Endothelial cell of umbilical vein (primary cell): ENCODE results near the gene GULP1. TPM values are rescaled to one million over a fixed set of nuclear protein-coding genes. Genes with fewer than 3 reads are reported as not detected.

Experiments used
- BruUV-seq: library from RNA; stranded (reverse); fragments of 400-500 nt; replicated peaks from 2 replicates; lab custom pipeline; 2021; lab: Mats Ljungman, UMichigan
- CTCF ChIA-PET: fragments of 300-600, 350-600 bp; sonication (Branson Sonifier 250); formaldehyde crosslinking; loops from one replicate; lab custom pipeline; 2021; ENCODE audit warnings: antibody characterized with exemption, inconsistent platforms; lab: Charles Lee
- POLR2A ChIA-PET: fragments of 300-600, 350-600 bp; sonication (Branson Sonifier 250); formaldehyde crosslinking; loops from one replicate; lab custom pipeline; 2021; ENCODE audit warnings: antibody characterized with exemption, inconsistent platforms; lab: Charles Lee
- DNase-seq: peaks from one replicate; pipeline ENCODE4 v3.0.0-alpha.2; 2011; ENCODE audit warnings: low read depth, low spot score
- FAIRE-seq: peaks from 2 replicates; lab custom pipeline; 2011; peaks lifted over from hg19 to GRCh38; lab: Jason Lieb, UNC
- H2AFZ ChIP-seq: 2 replicates; pipeline ENCODE4 v1.6.0; 2012; ENCODE audit warnings: low read depth, low read length, control low read depth, inconsistent platforms
- H3K27ac ChIP-seq: 2 replicates; pipeline ENCODE4 v1.5.1; 2011; ENCODE audit warnings: low read depth, mild to moderate bottlenecking, control low read depth, low read length, moderate library complexity; ENCODE audit not compliant: insufficient read depth
- H3K27me3 ChIP-seq, 2 experiments: 2 replicates each; pipeline versions ENCODE4 v1.6.0 to v1.6.1; 2011; ENCODE audit warnings: low read length in 2 of 2, mixed read lengths in 1 of 2; ENCODE audit not compliant: control insufficient read depth in 2 of 2, insufficient read depth in 2 of 2
- H3K36me3 ChIP-seq, 2 experiments: 2 replicates in 1 of 2; 3 replicates in 1 of 2; pipeline ENCODE4 v1.5.1; 2011; ENCODE audit warnings: low read length in 2 of 2, mild to moderate bottlenecking in 1 of 2, moderate library complexity in 1 of 2; ENCODE audit not compliant: control insufficient read depth in 2 of 2, insufficient read depth in 2 of 2; ENCODE audit errors: extremely low read depth in 1 of 2
- H3K4me1 ChIP-seq: 3 replicates; pipeline ENCODE4 v1.5.1; 2011; ENCODE audit warnings: mild to moderate bottlenecking, low read length; ENCODE audit not compliant: control insufficient read depth, insufficient read depth; ENCODE audit errors: extremely low read depth
- H3K4me2 ChIP-seq: 2 replicates; pipeline ENCODE4 v1.6.1; 2011; ENCODE audit warnings: low read length, control low read depth, mixed read lengths; ENCODE audit not compliant: insufficient read depth
- H3K4me3 ChIP-seq, 3 experiments: fragments of 200-600 bp in 1 of 3; sonication (generic), shearing (Covaris generic) in 1 of 3; replicated peaks in 1 of 3; 2 replicates each; pipeline ENCODE4 v1.5.1; 2011 to 2016; ENCODE audit warnings: control low read depth in 3 of 3, low read length in 3 of 3, mild to moderate bottlenecking in 2 of 3, inconsistent platforms in 1 of 3, low read depth in 1 of 3, moderate library complexity in 1 of 3; ENCODE audit not compliant: insufficient read depth in 1 of 3
- H3K79me2 ChIP-seq: 2 replicates; pipeline ENCODE4 v1.6.0; 2012; ENCODE audit warnings: low read length, inconsistent platforms; ENCODE audit not compliant: control insufficient read depth, insufficient read depth
- H3K9ac ChIP-seq: replicated peaks from 2 replicates; pipeline ENCODE3; 2011; ENCODE audit warnings: low read length, control low read depth; ENCODE audit not compliant: insufficient read depth; ENCODE audit errors: extremely low read depth
- H3K9me1 ChIP-seq: replicated peaks from 3 replicates; pipeline ENCODE4 v1.6.0; 2011; ENCODE audit warnings: mild to moderate bottlenecking, low read length; ENCODE audit not compliant: control insufficient read depth, insufficient read depth; ENCODE audit errors: extremely low read depth
- H3K9me3 ChIP-seq: replicated peaks from 2 replicates; pipeline ENCODE4 v1.5.1; 2012; ENCODE audit warnings: low read length, inconsistent platforms; ENCODE audit not compliant: control insufficient read depth, insufficient read depth
- H4K20me1 ChIP-seq: replicated peaks from 2 replicates; pipeline ENCODE3; 2011; ENCODE audit warnings: mild to moderate bottlenecking, low read length; ENCODE audit not compliant: control insufficient read depth, insufficient read depth; ENCODE audit errors: extremely low read depth
- CTCF ChIP-seq, 2 donors: IDR thresholded peaks; 1 replicate in 1 of 2; 2 replicates in 1 of 2; pipeline ENCODE4 v1.5.1; 2011; ENCODE audit warnings: low read length in 2 of 2, mild to moderate bottlenecking in 2 of 2, moderate library complexity in 2 of 2, control low read depth in 1 of 2, inconsistent platforms in 1 of 2, low read depth in 1 of 2; ENCODE audit not compliant: insufficient read depth in 1 of 2; ENCODE audit errors: extremely low read depth in 1 of 2
- EZH2 ChIP-seq: IDR thresholded peaks from 2 replicates; pipeline ENCODE4 v1.6.1; 2012; ENCODE audit warnings: borderline replicate concordance, low read depth, mild to moderate bottlenecking, moderate library complexity, low read length, inconsistent platforms; ENCODE audit not compliant: severe bottlenecking
- FOS ChIP-seq: IDR thresholded peaks from 2 replicates; pipeline ENCODE4 v1.6.1; 2011; ENCODE audit warnings: mild to moderate bottlenecking, low read length, moderate library complexity, borderline replicate concordance; ENCODE audit not compliant: insufficient read depth
- GATA2 ChIP-seq: IDR thresholded peaks from 2 replicates; pipeline ENCODE4 v1.7.0; 2011; ENCODE audit warnings: low read depth, mild to moderate bottlenecking, moderate library complexity, mixed read lengths, low read length; ENCODE audit not compliant: insufficient read length, insufficient read depth
- JUN ChIP-seq: IDR thresholded peaks from 2 replicates; pipeline ENCODE4 v1.6.1; 2011; ENCODE audit warnings: borderline replicate concordance, low read depth; ENCODE audit not compliant: insufficient read length, insufficient read depth
- MYC ChIP-seq: IDR thresholded peaks from one replicate; pipeline ENCODE4 v1.6.1; 2011; ENCODE audit warnings: mild to moderate bottlenecking, low read depth, low read length
- POLR2A ChIP-seq: IDR thresholded peaks from 2 replicates; pipeline ENCODE4 v1.6.1; 2012; ENCODE audit warnings: low read depth, mild to moderate bottlenecking, control low read depth, low read length
- POLR2AphosphoS5 ChIP-seq: IDR thresholded peaks from 2 replicates; pipeline ENCODE4 v1.6.1; 2012; ENCODE audit warnings: low read depth, mild to moderate bottlenecking, control low read depth, low read length, moderate library complexity; ENCODE audit not compliant: insufficient read depth
- dilution Hi-C: fragments of 300-500 bp; cut with MboI; formaldehyde crosslinking; loops from one replicate; pipeline ENCODE4 v1.15.0; 2019; ENCODE audit warnings: low sequenced_read_pairs; ENCODE audit not compliant: extremely low pct_ligation_motif_present
- intact Hi-C: fragments of 100-400 bp; cut with micrococcal nuclease; formaldehyde crosslinking; loops from one replicate; pipeline ENCODE4 v1.10.0; 2022
- polyA plus RNA-seq, 4 experiments: library from polyadenylated mRNA; depleted of rRNA in 3 of 4; stranded (reverse) in 3 of 4; unstranded in 1 of 4; fragments of >200 nt; gene quantifications; 2 replicates each; pipeline versions ENCODE4 v1.2.1 to v1.2.3, GENCODE V29; 2011 to 2012; ENCODE audit warnings: missing spikeins in 1 of 4
- total RNA-seq: library from RNA; stranded (reverse); gene quantifications from 2 replicates; pipeline ENCODE4 v1.2.3, GENCODE V29; 2021
- TF ChIP-seq, protein P1 (sequence below): IDR thresholded peaks from 2 replicates; pipeline ENCODE4 v1.6.1; 2011; ENCODE audit not compliant: insufficient read depth, insufficient read length

The GULP1 gene
- total and polyA plus RNA-seq, 2 donors (not counting 3 experiments of a cell fraction or from before 2014, with no cell fraction given): 24.4 to 53.8 TPM

DNA sequence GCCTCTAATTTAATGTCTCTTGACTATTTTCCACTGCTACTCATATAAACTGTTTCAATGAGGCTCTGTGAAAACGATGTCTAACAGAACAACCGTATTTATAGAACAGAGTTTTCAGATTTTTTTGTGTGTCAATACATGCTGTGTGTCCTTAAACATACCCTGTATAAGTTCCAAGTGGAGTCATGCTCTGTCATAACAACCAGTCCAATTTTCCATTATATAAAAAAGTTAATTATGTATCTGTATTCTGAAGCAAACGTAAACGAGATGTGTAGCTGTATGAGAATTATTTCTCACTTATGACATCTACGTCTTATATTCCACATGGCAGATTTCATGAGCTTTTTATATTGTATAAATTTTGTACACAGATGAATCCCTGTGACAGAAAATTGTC, 13.9 kb upstream of the GULP1 start:
- no peak overlapping the region for H2AFZ ChIP-seq
- dilution Hi-C loops: no loop called here
- DNase-seq (no peak), FAIRE-seq (no peak)
- CTCF ChIA-PET: interaction anchor here (2.0 kb wide), 1 partner anchor 13 kb away, joined by 7 read pairs; the partner anchor contains the start of gene GULP1
- TF ChIP-seq JUN: no peak
- no peak for TF ChIP-seq CTCF (IDR thresholded peaks at IDR 0.05; ENCODE audit: extremely low read depth in 1 of 2, insufficient read depth in 1 of 2, low read depth in 1 of 2, low read length in 2 of 2)
- no peak for TF ChIP-seq POLR2A
- no peak for TF ChIP-seq EZH2
- H3K9ac ChIP-seq: no peak overlapping the region
- H3K27me3 ChIP-seq: no peaks in the 10 kb centered on the region
- no peaks in the 10 kb centered on the region for H3K9me1 ChIP-seq
- intact Hi-C loops: loop anchor here (10.0 kb wide), 1 partner anchor 673 kb away; no protein-coding TSS in a partner anchor
- BruUV-seq: no TSS peak
- no peak overlapping the region for H3K27ac ChIP-seq
- H3K4me3 ChIP-seq: no peak overlapping the region
- no peaks in the 10 kb centered on the region for H3K9me3 ChIP-seq
- no peaks in the 10 kb centered on the region for H3K4me1 ChIP-seq
- no peak overlapping the region for H3K4me2 ChIP-seq
- H3K79me2 ChIP-seq: no peaks in the 10 kb centered on the region
- H4K20me1 ChIP-seq: no peaks in the 10 kb centered on the region
- POLR2A ChIA-PET: no interaction called here
- no peaks in the 10 kb centered on the region for H3K36me3 ChIP-seq

GRCh38 chr2:188278388-188279092, 13.1 kb upstream of the GULP1 start:
- POLR2A ChIA-PET: no interaction called here
- H4K20me1 ChIP-seq: no peaks in the 10 kb centered on the region
- no peak overlapping the region for H3K4me3 ChIP-seq
- H3K4me2 ChIP-seq: no peak overlapping the region
- H3K4me1 ChIP-seq: no peaks in the 10 kb centered on the region
- no peak for DNase-seq
- no peaks in the 10 kb centered on the region for H3K79me2 ChIP-seq
- BruUV-seq: no TSS peak
- no peak overlapping the region for H3K9ac ChIP-seq
- H3K27me3 ChIP-seq: no peaks in the 10 kb centered on the region
- CTCF ChIA-PET: interaction anchor here (2.0 kb wide), 1 partner anchor 13 kb away, joined by 7 read pairs; the partner anchor contains the start of gene GULP1
- H3K9me1 ChIP-seq: no peaks in the 10 kb centered on the region
- FAIRE-seq: no peak
- intact Hi-C loops (loop anchor here (10.0 kb wide), 1 partner anchor 674 kb away; no protein-coding TSS in a partner anchor), dilution Hi-C loops (no loop called here)
- H3K36me3 ChIP-seq: no peaks in the 10 kb centered on the region
- no peak for TF ChIP-seq FOS
- no peak for TF ChIP-seq EZH2
- no peak for TF ChIP-seq POLR2A
- no peak for TF ChIP-seq CTCF (IDR thresholded peaks at IDR 0.05; ENCODE audit: extremely low read depth in 1 of 2, insufficient read depth in 1 of 2, low read depth in 1 of 2, low read length in 2 of 2)
- no peak for TF ChIP-seq MYC
- TF ChIP-seq GATA2: no peak
- TF ChIP-seq JUN: no peak
- TF ChIP-seq POLR2AphosphoS5: no peak
- TF ChIP-seq, protein P1, sequence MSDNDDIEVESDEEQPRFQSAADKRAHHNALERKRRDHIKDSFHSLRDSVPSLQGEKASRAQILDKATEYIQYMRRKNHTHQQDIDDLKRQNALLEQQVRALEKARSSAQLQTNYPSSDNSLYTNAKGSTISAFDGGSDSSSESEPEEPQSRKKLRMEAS: no peak
- H2AFZ ChIP-seq: no peak overlapping the region
- no peak overlapping the region for H3K27ac ChIP-seq
- no peaks in the 10 kb centered on the region for H3K9me3 ChIP-seq
